ENCODE data around the gene KDM2B. TPM values are rescaled to one million over a fixed set of nuclear protein-coding genes. Genes with fewer than 3 reads are reported as not detected.

KDM2B gene
- total and polyA plus RNA-seq, 10 of the 15 experiments (the other 5 are each of a cell fraction or from before 2014, with no cell fraction given): 13.6 to 124 (median 40.4) TPM

DNA sequence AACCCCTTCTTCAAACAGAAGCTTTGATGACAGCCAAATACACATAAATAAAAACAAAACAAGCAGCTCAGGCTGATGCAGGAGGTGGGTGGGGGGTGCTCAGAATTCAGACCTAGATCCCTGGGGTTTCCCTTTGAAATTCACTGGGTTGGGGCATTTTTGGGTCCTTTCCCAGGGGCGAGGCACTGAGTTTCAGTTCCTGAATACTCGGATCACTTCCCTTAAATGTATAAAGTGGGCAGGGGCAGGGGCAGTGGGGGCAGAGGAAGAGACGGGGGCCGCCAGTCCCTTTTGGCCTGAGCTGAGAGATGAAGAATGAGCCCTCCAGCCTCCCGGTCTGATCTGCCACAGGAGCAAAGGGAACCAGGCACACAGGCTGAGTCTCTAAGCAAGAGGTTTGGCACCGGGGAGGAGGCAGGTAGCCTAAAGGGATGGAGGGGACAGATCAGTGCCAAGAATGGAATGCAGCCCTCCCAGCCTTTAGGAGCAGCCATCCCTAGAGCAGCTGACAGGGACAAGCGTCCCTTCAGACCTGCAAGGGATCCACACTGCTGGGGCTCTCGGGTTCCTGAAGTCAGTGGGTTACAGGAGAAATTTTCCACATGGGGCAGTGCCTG, 20.3 kb downstream of the KDM2B start (continued):
- TF ChIP-seq, protein P1, sequence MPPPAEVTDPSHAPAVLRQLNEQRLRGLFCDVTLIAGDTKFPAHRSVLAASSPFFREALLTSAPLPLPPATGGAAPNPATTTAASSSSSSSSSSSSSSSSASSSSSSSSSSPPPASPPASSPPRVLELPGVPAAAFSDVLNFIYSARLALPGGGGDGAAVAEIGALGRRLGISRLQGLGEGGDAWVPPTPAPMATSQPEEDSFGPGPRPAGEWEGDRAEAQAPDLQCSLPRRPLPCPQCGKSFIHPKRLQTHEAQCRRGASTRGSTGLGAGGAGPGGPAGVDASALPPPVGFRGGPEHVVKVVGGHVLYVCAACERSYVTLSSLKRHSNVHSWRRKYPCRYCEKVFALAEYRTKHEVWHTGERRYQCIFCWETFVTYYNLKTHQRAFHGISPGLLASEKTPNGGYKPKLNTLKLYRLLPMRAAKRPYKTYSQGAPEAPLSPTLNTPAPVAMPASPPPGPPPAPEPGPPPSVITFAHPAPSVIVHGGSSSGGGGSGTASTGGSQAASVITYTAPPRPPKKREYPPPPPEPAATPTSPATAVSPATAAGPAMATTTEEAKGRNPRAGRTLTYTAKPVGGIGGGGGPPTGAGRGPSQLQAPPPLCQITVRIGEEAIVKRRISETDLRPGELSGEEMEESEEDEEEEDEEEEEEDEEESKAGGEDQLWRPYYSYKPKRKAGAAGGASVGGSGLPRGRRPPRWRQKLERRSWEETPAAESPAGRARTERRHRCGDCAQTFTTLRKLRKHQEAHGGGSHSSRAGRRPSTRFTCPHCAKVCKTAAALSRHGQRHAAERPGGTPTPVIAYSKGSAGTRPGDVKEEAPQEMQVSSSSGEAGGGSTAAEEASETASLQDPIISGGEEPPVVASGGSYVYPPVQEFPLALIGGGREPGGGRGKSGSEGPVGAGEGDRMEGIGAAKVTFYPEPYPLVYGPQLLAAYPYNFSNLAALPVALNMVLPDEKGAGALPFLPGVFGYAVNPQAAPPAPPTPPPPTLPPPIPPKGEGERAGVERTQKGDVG (CRISPR knock-in tag; IDR thresholded peaks at IDR 0.05): no peak
- TF ChIP-seq PAX5 (IDR thresholded peaks at IDR 0.05; ENCODE audit: borderline replicate concordance, low read depth, low read length): peak; percentile 73; the same call in 1 of the 2 replicates
- TF ChIP-seq, protein P2, sequence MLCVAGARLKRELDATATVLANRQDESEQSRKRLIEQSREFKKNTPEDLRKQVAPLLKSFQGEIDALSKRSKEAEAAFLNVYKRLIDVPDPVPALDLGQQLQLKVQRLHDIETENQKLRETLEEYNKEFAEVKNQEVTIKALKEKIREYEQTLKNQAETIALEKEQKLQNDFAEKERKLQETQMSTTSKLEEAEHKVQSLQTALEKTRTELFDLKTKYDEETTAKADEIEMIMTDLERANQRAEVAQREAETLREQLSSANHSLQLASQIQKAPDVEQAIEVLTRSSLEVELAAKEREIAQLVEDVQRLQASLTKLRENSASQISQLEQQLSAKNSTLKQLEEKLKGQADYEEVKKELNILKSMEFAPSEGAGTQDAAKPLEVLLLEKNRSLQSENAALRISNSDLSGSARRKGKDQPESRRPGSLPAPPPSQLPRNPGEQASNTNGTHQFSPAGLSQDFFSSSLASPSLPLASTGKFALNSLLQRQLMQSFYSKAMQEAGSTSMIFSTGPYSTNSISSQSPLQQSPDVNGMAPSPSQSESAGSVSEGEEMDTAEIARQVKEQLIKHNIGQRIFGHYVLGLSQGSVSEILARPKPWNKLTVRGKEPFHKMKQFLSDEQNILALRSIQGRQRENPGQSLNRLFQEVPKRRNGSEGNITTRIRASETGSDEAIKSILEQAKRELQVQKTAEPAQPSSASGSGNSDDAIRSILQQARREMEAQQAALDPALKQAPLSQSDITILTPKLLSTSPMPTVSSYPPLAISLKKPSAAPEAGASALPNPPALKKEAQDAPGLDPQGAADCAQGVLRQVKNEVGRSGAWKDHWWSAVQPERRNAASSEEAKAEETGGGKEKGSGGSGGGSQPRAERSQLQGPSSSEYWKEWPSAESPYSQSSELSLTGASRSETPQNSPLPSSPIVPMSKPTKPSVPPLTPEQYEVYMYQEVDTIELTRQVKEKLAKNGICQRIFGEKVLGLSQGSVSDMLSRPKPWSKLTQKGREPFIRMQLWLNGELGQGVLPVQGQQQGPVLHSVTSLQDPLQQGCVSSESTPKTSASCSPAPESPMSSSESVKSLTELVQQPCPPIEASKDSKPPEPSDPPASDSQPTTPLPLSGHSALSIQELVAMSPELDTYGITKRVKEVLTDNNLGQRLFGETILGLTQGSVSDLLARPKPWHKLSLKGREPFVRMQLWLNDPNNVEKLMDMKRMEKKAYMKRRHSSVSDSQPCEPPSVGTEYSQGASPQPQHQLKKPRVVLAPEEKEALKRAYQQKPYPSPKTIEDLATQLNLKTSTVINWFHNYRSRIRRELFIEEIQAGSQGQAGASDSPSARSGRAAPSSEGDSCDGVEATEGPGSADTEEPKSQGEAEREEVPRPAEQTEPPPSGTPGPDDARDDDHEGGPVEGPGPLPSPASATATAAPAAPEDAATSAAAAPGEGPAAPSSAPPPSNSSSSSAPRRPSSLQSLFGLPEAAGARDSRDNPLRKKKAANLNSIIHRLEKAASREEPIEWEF (IDR thresholded peaks at IDR 0.05; ENCODE audit: insufficient replicate concordance, low read depth, low read length): no peak
- TF ChIP-seq, protein P3, sequence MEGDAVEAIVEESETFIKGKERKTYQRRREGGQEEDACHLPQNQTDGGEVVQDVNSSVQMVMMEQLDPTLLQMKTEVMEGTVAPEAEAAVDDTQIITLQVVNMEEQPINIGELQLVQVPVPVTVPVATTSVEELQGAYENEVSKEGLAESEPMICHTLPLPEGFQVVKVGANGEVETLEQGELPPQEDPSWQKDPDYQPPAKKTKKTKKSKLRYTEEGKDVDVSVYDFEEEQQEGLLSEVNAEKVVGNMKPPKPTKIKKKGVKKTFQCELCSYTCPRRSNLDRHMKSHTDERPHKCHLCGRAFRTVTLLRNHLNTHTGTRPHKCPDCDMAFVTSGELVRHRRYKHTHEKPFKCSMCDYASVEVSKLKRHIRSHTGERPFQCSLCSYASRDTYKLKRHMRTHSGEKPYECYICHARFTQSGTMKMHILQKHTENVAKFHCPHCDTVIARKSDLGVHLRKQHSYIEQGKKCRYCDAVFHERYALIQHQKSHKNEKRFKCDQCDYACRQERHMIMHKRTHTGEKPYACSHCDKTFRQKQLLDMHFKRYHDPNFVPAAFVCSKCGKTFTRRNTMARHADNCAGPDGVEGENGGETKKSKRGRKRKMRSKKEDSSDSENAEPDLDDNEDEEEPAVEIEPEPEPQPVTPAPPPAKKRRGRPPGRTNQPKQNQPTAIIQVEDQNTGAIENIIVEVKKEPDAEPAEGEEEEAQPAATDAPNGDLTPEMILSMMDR (IDR thresholded peaks at IDR 0.05 in 2 of 3, conservative IDR thresholded peaks at IDR 0.05 in 1 of 3; ENCODE audit: control insufficient read depth in 2 of 3, extremely low read depth in 1 of 3, insufficient read depth in 1 of 3, low read depth in 3 of 3, low read length in 3 of 3): no peak
- 0 out of 2 replicates have a peak, but pooled peaks have one; percentile 9 for TF ChIP-seq TCF3 (IDR thresholded peaks at IDR 0.05; ENCODE audit: borderline replicate concordance, insufficient read depth, low read depth, low read length)
- TF ChIP-seq ESRRA (IDR thresholded peaks at IDR 0.05; ENCODE audit: low read length): no peak
- no peak for TF ChIP-seq CBX5 (IDR thresholded peaks at IDR 0.05; ENCODE audit: low read depth)
- TF ChIP-seq NBN (IDR thresholded peaks at IDR 0.05): 0 out of 2 replicates have a peak, but pooled peaks have one; percentile 33
- TF ChIP-seq SMAD1 (IDR thresholded peaks at IDR 0.05; ENCODE audit: low read depth, partially characterized antibody): no peak
- TF ChIP-seq CHD1 (IDR thresholded peaks at IDR 0.05; ENCODE audit: low read depth, low read length): no peak
- TF ChIP-seq NFXL1 (IDR thresholded peaks at IDR 0.05; ENCODE audit: borderline replicate concordance): no peak
- no peak for TF ChIP-seq ZNF207 (IDR thresholded peaks at IDR 0.05; ENCODE audit: borderline replicate concordance)
- no peak for TF ChIP-seq CBX3 (IDR thresholded peaks at IDR 0.05; ENCODE audit: borderline replicate concordance, low read depth)
- TF ChIP-seq GATAD2B (conservative IDR thresholded peaks at IDR 0.05; ENCODE audit: low read depth): no peak
- TF ChIP-seq EED (IDR thresholded peaks at IDR 0.05; ENCODE audit: low read depth): peak; percentile 94
- no peak for TF ChIP-seq SIN3A (IDR thresholded peaks at IDR 0.05; ENCODE audit: low read depth, low read length)
- no peak for TF ChIP-seq HDAC6 (IDR thresholded peaks at IDR 0.05; ENCODE audit: unreplicated experiment)
- TF ChIP-seq RFX5 (IDR thresholded peaks at IDR 0.05; ENCODE audit: low read depth, low read length): no peak
- TF ChIP-seq ZNF274 (IDR thresholded peaks at IDR 0.05; ENCODE audit: insufficient read depth, insufficient read length): no peak
- TF ChIP-seq CHD4 (IDR thresholded peaks at IDR 0.05): no peak

All from GM12878 (cell line).